Coronary artery (tissue), 2 donors: ENCODE results near the gene SLC7A1.

Source experiments
- DNase-seq: peaks from one replicate; pipeline ENCODE4 v3.0.0-alpha.2; 2017; ENCODE audit warnings: low spot score
- H3K27ac ChIP-seq, 2 donors: fragments of 200-600 bp; sonication (generic); one replicate each; pipeline ENCODE4 v1.5.1; 2016 to 2019
- H3K4me3 ChIP-seq: fragments of 200-600 bp; sonication (generic); 2 replicates; pipeline ENCODE4 v1.5.1; 2016; ENCODE audit warnings: mild to moderate bottlenecking, moderate library complexity
- CTCF ChIP-seq: fragments of 200-600 bp; sonication (generic); IDR thresholded peaks from one replicate; pipeline ENCODE4 v1.5.1; 2019; ENCODE audit warnings: antibody characterized with exemption

Gene SLC7A1

GRCh38 chr13:29576581-29576980 lies 18.9 kb downstream of the SLC7A1 start:
- DNase-seq, result no peak
- TF ChIP-seq CTCF, result no peak
- H3K27ac ChIP-seq, result no peak overlapping the region

GRCh38 chr13:29575098-29575497 lies 20.4 kb downstream of the SLC7A1 start:
- TF ChIP-seq CTCF, result no peak
- Histone ChIP-seq H3K4me3 (no peak overlapping the region), H3K27ac (no peak overlapping the region)
- no peak for DNase-seq

More at GRCh38 chr13:29576581-29576980, 18.9 kb downstream of the SLC7A1 start:
- no peak overlapping the region for H3K4me3 ChIP-seq

- DNase-seq, result peak; percentile 56
- no peak overlapping the region for H3K27ac ChIP-seq
- no peak for TF ChIP-seq CTCF
These were observed 22.3 kb downstream of the SLC7A1 start for GRCh38 chr13:29573190-29573589.

GRCh38 chr13:29572575-29572974 lies 22.9 kb downstream of the SLC7A1 start:
- no peak overlapping the region for H3K4me3 ChIP-seq
- no peak overlapping the region for H3K27ac ChIP-seq
- no peak for TF ChIP-seq CTCF
- peak; percentile 49 for DNase-seq

More at GRCh38 chr13:29573190-29573589, 22.3 kb downstream of the SLC7A1 start:
- no peak overlapping the region for H3K4me3 ChIP-seq

GRCh38 chr13:29571876-29572570 lies 23.5 kb downstream of the SLC7A1 start:
- DNase-seq, result peak; percentile 50
- H3K27ac ChIP-seq, result no peak overlapping the region
- TF ChIP-seq CTCF, result no peak
- H3K4me3 ChIP-seq, result no peak overlapping the region

- Histone ChIP-seq H3K4me3 (no peak overlapping the region), H3K27ac (no peak overlapping the region)
- no peak for TF ChIP-seq CTCF
- DNase-seq, result peak; percentile 35
These were observed 25.3 kb downstream of the SLC7A1 start for GRCh38 chr13:29570051-29570654.
